Astrocyte of the hippocampus (primary cell): ENCODE data around the gene PSMD5.
"Not testable (repeated sequence)": the region's sequence is repeated elsewhere in the genome, so short reads cannot be mapped to it uniquely, and the experiment has no call there.

Experiments used
- DNase-seq: peaks from one replicate; pipeline ENCODE4 v3.0.0; 2011; ENCODE audit warnings: low read depth, low spot score

The PSMD5 gene

GRCh38 chr9:120807607-120808379, 34.9 kb downstream of the PSMD5 start:
- DNase-seq, result no peak

DNA sequence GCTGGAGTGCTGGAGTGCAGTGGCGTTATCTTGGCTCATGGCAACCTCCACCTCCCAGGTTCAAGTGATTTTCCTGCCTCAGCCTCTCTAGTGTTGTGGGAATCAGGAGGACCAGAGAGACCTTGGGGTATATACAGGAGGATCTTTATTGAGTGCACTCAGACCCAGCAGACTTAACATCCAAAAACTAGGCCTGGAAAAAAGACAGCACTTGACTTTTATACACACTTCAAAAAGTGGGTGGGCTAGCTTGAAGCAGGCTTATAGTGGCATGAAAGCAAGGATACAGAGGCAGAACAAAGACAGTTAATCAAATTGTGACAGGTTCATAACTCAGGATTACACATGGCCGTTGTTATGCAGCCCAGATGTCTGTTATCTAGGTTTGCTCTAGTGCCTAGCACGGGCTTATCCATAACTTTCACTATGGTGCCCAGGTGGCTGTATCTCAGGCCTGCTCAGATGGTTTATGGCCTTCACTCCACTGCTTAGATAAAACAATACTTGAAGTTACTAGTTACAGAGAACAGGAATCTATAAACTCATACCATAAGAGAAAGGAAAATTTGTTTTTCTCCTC, 37.8 kb downstream of the PSMD5 start:
- not testable (repeated sequence) for DNase-seq

GRCh38 chr9:120801441-120801840, 41.3 kb downstream of the PSMD5 start:
- no peak for DNase-seq

DNA sequence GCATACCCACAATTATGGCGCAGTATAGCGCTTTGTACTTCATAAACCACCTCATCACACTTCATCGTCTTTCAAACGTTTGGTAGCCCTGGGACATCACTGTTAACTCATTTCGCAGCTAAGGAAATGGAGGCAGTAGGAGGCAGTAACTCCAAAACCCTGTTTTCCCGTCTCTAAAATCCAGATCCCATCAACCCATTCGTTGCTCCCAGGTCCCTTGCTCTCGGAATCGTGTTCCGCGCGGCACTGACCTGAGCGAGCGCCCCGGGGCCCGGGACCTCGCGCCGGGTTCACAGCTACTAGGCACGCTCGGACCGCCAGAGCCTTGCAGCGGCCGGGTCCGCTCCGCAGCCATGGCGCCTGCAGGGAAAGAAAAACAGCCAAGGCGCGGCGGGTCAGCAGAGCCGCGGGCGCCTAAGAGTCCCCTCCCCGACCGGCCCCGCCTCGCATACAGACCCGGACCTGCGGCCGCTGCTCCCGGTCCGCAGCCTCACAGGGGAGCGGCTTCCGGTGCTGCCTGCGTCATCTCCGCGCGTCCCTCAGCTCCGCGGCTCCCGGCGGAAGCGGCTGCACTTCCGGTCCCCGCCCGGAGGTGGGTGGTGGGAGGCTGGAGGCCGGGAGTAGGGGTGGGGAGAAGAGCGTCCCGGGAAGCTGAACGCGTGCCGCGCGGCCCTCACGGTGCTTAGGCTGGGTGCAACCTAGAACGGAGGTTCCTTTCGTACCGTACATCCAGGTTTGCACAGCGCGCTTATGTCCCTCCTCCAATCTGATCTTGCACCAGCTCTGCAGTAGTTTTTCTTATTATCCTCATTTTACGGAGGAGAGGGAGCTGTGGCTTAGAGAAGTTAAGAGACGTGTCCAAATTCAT, 49.6 kb downstream of the PSMD5 start, which contains the start of gene FBXW2:
FBXW2 (minus strand) TSS at position 519 of the 868 bp plus-strand sequence. CDS start 5,158 bp downstream, outside the sequence.
- DNase-seq, result peak; percentile 97

- DNase-seq, result no peak
Observed at GRCh38 chr9:120791161-120791560, 51.6 kb downstream of the PSMD5 start.

DNA sequence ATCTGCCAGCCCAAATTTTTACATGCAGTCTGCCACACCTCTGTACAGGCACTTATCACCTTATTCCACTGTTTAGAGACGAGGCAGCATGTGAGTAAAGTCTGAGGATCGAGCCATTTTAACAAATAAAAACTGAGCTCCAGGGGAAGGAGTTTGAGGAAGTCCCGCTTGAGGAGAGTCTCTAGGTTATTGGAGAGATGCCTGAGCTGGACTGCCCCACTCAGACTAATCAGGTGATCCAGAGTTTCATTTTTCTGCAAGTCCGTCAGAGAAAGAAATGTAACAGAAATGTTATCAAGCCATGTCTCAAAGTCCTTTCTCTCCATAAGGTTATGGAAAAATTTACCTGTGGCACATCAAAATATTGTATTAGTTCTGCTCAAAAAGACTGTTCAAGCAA, 54.8 kb downstream of the PSMD5 start:
- DNase-seq, result no peak

- DNase-seq, result no peak
Observed at GRCh38 chr9:120783602-120784047, 59.1 kb downstream of the PSMD5 start.

DNA sequence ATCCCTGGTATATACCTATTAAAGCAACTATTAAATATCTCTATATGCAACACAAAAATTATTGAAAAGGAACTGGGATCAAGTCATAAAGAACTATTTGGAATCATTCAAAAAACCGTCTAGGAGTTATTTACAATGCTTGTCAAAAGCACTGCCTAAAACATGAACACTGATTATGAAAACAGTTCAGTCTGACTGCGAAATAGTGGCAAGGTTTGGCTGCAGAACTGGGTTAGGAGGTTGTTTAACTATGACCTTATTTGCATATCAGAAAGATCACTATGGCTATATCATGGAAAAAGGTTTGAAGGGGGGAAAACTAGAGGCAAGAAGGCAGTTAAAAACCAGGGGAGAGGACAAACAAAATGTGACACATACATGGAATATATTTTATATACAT, 61.5 kb downstream of the PSMD5 start:
- no peak for DNase-seq

DNA sequence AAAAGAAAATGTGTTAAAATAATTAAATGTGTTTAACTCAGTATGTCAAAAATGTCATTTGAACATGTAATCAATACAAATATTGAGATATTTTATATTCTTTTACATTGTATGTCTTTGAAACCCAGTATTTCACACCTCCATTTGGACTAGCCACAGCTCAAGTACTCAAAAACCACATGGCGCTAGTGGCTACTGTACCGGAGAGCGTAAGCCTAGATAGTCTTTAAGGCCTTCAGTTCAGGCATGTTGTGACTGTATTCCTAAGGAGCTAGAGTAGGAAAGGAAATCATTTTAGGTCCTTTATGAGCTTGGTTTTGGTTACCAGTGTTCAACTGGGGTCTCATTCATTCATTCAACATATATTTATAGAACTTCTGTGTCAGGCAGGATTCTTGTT, 62.4 kb downstream of the PSMD5 start:
- DNase-seq, result no peak

GRCh38 chr9:120779227-120779626, 63.5 kb downstream of the PSMD5 start:
- no peak for DNase-seq

DNA sequence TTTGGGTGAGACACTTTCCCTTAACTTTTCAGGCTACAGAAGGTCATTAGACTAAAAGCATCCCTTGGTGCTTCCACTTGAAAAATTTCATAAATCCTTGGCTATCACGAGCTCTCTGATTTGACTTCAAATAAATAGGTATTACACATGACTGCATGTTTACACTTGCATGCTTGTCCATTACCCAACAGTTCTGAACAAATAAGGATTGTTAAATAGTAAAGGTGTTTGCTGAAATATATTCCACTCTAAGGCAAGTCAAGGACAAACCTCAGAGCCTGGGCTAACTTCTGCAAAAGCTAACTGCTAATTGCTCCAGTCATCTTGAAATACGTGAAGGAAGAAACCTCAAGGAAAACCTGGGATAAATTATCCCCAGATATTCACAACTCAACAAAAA, 64.0 kb downstream of the PSMD5 start:
- DNase-seq, result no peak

DNA sequence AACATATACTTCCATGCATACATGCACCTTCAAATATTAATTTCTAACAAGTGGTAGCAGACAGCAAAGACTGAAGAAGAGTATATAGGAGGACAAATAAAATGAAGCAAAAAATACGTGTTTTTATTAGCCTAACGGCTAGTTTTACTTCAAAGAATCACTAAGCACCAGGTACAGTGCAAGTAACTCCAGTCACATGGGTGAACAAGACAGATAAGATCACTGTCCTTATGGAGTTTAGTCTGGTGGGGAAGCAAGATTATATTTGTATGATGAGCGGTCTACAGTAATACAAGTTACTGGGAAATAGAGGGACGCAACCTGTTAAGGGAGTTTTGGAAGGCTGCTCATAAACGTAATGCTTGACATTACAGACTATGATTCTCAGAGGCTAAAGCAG, 65.5 kb downstream of the PSMD5 start:
- DNase-seq, result no peak

GRCh38 chr9:120776788-120777187, 65.9 kb downstream of the PSMD5 start:
- no peak for DNase-seq

- no peak for DNase-seq
Observed at GRCh38 chr9:120775859-120776258, 66.9 kb downstream of the PSMD5 start.

- DNase-seq, result no peak
Observed at GRCh38 chr9:120774719-120775118, 68.0 kb downstream of the PSMD5 start.

DNA sequence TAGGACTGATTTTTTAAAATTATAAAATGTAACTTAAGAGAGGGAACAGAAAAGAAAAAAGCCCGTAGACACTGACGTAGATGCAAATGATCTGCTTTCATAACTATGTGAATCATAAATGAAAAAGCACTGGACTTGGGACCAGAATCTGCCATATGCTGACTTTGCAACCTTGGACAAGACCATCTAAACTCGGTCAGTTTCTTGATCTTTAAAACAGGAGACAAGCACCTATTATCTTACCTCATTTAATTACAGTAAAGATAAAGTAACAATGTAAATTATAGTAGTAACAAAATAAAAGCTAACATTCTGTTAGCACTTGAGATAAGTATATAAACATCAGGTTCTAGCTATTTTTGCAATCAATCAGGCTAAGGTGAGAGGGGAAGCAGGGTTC, 69.5 kb downstream of the PSMD5 start:
- no peak for DNase-seq

DNA sequence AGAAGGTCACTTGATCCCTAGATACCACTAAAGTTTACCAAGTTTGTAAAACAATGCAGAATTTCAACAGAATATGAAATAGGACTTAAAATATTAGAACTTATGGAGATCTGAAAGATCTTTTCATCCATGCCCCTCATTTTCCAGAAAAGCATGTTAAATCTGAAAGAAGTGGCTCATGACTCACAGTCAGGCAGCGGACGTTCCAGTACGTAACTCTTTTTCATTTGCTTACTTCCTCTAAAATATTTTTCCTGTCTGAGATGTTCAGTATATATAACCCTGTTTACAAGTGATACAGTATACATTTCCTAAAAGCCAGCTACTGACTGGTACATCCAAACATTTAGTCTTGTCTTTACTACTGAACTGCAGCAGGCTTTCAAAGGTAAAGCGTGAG, 71.8 kb downstream of the PSMD5 start:
- DNase-seq, result no peak

DNA sequence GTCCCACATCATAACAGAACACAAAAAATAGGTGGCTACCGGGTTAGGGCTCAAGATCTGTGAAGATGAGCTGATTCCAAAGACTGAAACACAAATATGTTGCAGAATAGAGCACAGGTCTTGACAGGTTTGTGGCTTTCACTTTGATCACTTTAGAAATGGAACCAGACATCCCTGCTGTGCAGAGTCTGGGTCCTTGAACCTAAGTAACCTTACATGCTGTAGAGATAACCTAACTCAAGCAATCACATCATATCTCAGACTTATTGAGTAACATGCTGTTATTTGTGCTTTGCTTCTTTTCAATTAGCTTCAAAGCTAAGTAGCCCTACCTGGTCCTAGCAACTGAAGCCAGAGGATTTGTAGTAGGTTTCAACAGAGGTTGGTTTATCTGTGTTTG, 73.8 kb downstream of the PSMD5 start:
- no peak for DNase-seq

DNA sequence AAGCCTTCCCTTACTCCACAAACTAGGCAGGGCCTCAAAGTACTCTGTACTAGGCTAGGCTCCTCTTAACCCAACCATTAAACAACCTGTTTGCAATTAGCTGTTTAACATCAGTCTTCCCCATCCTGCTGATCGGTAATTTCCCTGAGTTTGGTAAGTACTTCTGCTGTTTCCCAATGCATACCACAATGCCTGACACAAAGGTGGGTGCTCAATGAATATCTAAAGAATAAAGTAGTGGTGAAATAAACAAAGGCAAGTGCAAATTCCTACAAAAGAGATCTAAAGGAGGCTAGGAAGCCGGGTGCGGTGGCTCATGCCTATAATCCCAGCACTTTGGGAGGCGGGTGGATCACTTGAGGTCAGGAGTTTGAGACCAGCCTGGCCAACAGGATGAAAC, 74.5 kb downstream of the PSMD5 start:
- no peak for DNase-seq

- DNase-seq, result no peak
Observed at GRCh38 chr9:120767451-120767850, 75.3 kb downstream of the PSMD5 start.
